ENCODE results near the gene FBXO22. TPM values are rescaled to one million over a fixed set of nuclear protein-coding genes. Genes with fewer than 3 reads are reported as not detected.

The FBXO22 gene
- total and polyA plus RNA-seq, 2 of the 13 experiments (the other 11 are each of a cell fraction or from before 2014, with no cell fraction given) = 45.7 to 112 TPM

- TF ChIP-seq, protein P1, sequence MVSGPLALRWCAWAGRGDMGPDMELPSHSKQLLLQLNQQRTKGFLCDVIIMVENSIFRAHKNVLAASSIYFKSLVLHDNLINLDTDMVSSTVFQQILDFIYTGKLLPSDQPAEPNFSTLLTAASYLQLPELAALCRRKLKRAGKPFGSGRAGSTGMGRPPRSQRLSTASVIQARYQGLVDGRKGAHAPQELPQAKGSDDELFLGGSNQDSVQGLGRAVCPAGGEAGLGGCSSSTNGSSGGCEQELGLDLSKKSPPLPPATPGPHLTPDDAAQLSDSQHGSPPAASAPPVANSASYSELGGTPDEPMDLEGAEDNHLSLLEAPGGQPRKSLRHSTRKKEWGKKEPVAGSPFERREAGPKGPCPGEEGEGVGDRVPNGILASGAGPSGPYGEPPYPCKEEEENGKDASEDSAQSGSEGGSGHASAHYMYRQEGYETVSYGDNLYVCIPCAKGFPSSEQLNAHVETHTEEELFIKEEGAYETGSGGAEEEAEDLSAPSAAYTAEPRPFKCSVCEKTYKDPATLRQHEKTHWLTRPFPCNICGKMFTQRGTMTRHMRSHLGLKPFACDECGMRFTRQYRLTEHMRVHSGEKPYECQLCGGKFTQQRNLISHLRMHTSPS (CRISPR knock-in tag; IDR thresholded peaks at IDR 0.05; ENCODE audit: low read depth) = peak; percentile 76
- no peak for TF ChIP-seq PRDM4 (CRISPR knock-in tag; IDR thresholded peaks at IDR 0.05; ENCODE audit: borderline replicate concordance)
- peak; percentile 57 for TF ChIP-seq SMAD3 (CRISPR knock-in tag; IDR thresholded peaks at IDR 0.05)
- TF ChIP-seq, protein P2, sequence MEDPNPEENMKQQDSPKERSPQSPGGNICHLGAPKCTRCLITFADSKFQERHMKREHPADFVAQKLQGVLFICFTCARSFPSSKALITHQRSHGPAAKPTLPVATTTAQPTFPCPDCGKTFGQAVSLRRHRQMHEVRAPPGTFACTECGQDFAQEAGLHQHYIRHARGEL (CRISPR knock-in tag; IDR thresholded peaks at IDR 0.05) = no peak; the same call in 1 of the 2 replicates
- 0 out of 2 replicates have a peak, but pooled peaks have one; percentile 24 for TF ChIP-seq ZFP37 (CRISPR knock-in tag; IDR thresholded peaks at IDR 0.05; ENCODE audit: borderline replicate concordance)
- TF ChIP-seq MEF2D (CRISPR knock-in tag; IDR thresholded peaks at IDR 0.05) = peak; percentile 75
- 0 out of 2 replicates have a peak, but pooled peaks have one; percentile 76 for TF ChIP-seq ZSCAN29 (CRISPR knock-in tag; conservative IDR thresholded peaks at IDR 0.05)
- TF ChIP-seq ZFP36L1 (CRISPR knock-in tag; IDR thresholded peaks at IDR 0.05) = 0 out of 2 replicates have a peak, but pooled peaks have one; percentile 47
- no peak for TF ChIP-seq CEBPZ (IDR thresholded peaks at IDR 0.05; ENCODE audit: low read length)
- TF ChIP-seq ETV6 (CRISPR knock-in tag; conservative IDR thresholded peaks at IDR 0.05) = peak; percentile 67; the same call in 1 of the 2 replicates
- TF ChIP-seq, protein P3, sequence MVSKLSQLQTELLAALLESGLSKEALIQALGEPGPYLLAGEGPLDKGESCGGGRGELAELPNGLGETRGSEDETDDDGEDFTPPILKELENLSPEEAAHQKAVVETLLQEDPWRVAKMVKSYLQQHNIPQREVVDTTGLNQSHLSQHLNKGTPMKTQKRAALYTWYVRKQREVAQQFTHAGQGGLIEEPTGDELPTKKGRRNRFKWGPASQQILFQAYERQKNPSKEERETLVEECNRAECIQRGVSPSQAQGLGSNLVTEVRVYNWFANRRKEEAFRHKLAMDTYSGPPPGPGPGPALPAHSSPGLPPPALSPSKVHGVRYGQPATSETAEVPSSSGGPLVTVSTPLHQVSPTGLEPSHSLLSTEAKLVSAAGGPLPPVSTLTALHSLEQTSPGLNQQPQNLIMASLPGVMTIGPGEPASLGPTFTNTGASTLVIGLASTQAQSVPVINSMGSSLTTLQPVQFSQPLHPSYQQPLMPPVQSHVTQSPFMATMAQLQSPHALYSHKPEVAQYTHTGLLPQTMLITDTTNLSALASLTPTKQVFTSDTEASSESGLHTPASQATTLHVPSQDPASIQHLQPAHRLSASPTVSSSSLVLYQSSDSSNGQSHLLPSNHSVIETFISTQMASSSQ (IDR thresholded peaks at IDR 0.05; ENCODE audit: low read depth) = no peak
- TF ChIP-seq, protein P3 (CRISPR knock-in tag; IDR thresholded peaks at IDR 0.05; ENCODE audit: borderline replicate concordance) = peak; percentile 86
- no peak for TF ChIP-seq ZEB1 (IDR thresholded peaks at IDR 0.05; ENCODE audit: insufficient replicate concordance, low read depth)
- peak; percentile 61; the same call in 1 of the 2 replicates for TF ChIP-seq ZNF143 (CRISPR knock-in tag; IDR thresholded peaks at IDR 0.05)
- peak; percentile 59; the same call in 1 of the 2 replicates for TF ChIP-seq ZNF878 (CRISPR knock-in tag; IDR thresholded peaks at IDR 0.05)
Measured at GRCh38 chr15:75903331-75904239, at the start of gene FBXO22 (continued).

Data from HepG2 (cell line).